OCI-LY7 (cell line): ENCODE results near the gene MARCHF4. TPM values are rescaled to one million over a fixed set of nuclear protein-coding genes. Genes with fewer than 3 reads are reported as not detected.

ENCODE experiments used
- BruUV-seq: library from RNA; stranded (reverse); fragments of 400-500 nt; replicated peaks from 2 replicates; lab custom pipeline; 2021; lab: Mats Ljungman, UMichigan
- CTCF ChIA-PET: fragments of 300-600 bp; sonication (Branson Sonifier 250); formaldehyde crosslinking; loops from one replicate; lab custom pipeline; 2022; ENCODE audit warnings: antibody characterized with exemption; ENCODE audit not compliant: unreplicated experiment; lab: Charles Lee
- POLR2A ChIA-PET: fragments of 300-600 bp; sonication (Branson Sonifier 250); formaldehyde crosslinking; loops from one replicate; lab custom pipeline; 2022; ENCODE audit warnings: antibody characterized with exemption; lab: Charles Lee
- DNase-seq: peaks from one replicate; pipeline ENCODE4 v3.0.0-alpha.2; 2015; ENCODE audit warnings: low spot score
- H2AFZ ChIP-seq: fragments of 200-600 bp; sonication (generic), shearing (Covaris generic); 2 replicates; pipeline ENCODE4 v1.6.1; 2014; ENCODE audit warnings: mild to moderate bottlenecking, antibody characterized with exemption, low read length, moderate library complexity
- H3K27ac ChIP-seq: fragments of 200-600 bp; sonication (generic); 2 replicates; pipeline ENCODE4 v1.5.1; 2014; ENCODE audit warnings: mixed run types, low read depth, mild to moderate bottlenecking, moderate library complexity, low read length, inconsistent platforms; ENCODE audit not compliant: poor library complexity, severe bottlenecking
- H3K36me3 ChIP-seq: fragments of 200-600 bp; sonication (generic); 2 replicates; pipeline ENCODE4 v1.6.1; 2014; ENCODE audit warnings: mild to moderate bottlenecking, antibody characterized with exemption, low read length, moderate library complexity, mixed read lengths; ENCODE audit not compliant: insufficient read depth
- H3K4me1 ChIP-seq: fragments of 200-600 bp; sonication (generic); 2 replicates; pipeline ENCODE4 v1.5.1; 2014; ENCODE audit warnings: mild to moderate bottlenecking, low read length; ENCODE audit not compliant: insufficient read depth, poor library complexity, severe bottlenecking
- H3K4me2 ChIP-seq: fragments of 200-600 bp; sonication (generic); 2 replicates; pipeline ENCODE4 v1.6.1; 2014; ENCODE audit warnings: mild to moderate bottlenecking, low read length
- H3K4me3 ChIP-seq: fragments of 200-600 bp; sonication (generic); 2 replicates; pipeline ENCODE4 v1.5.1; 2014; ENCODE audit warnings: mild to moderate bottlenecking, low read depth, low read length; ENCODE audit not compliant: poor library complexity, severe bottlenecking
- H3K79me2 ChIP-seq: fragments of 200-600 bp; sonication (generic); 2 replicates; pipeline ENCODE4 v1.6.1; 2016; ENCODE audit warnings: low read depth, mild to moderate bottlenecking, low read length, moderate library complexity, mixed read lengths; ENCODE audit not compliant: insufficient read depth
- H3K9me2 ChIP-seq: fragments of 200-600 bp; sonication (generic); 2 replicates; pipeline ENCODE4 v1.6.1; 2016; ENCODE audit warnings: mild to moderate bottlenecking, low read length, mixed read lengths; ENCODE audit not compliant: insufficient read depth
- H3K9me3 ChIP-seq: fragments of 200-600 bp; sonication (generic); 2 replicates; pipeline ENCODE4 v1.6.1; 2014; ENCODE audit warnings: mild to moderate bottlenecking, mixed run types, low read length, mixed read lengths
- H4K20me1 ChIP-seq: fragments of 200-600 bp; sonication (generic); 2 replicates; pipeline ENCODE4 v1.6.1; 2014; ENCODE audit warnings: mild to moderate bottlenecking, antibody characterized with exemption, low read length, moderate library complexity, mixed read lengths; ENCODE audit not compliant: insufficient read depth
- CTCF ChIP-seq: fragments of 200-600 bp; sonication (generic); conservative IDR thresholded peaks from 2 replicates; pipeline ENCODE4 v1.5.1; 2014; ENCODE audit warnings: mild to moderate bottlenecking, antibody characterized with exemption, low read length, moderate library complexity, mixed read lengths
- EZH2phosphoT487 ChIP-seq: fragments of 200-600 bp; sonication (generic); IDR thresholded peaks from 2 replicates; pipeline ENCODE4 v1.6.1; 2018; ENCODE audit warnings: low read depth, borderline replicate concordance, mild to moderate bottlenecking, mixed run types, antibody characterized with exemption, low read length, moderate library complexity, mixed read lengths
- intact Hi-C: fragments of 100-400 bp; cut with micrococcal nuclease; formaldehyde crosslinking; loops from one replicate; pipeline ENCODE4 v1.10.0; 2022; ENCODE audit not compliant: unreplicated experiment
- total RNA-seq, 2 experiments: library from RNA; depleted of rRNA in 1 of 2; stranded (reverse); fragments of >200 nt in 1 of 2; shearing (Covaris generic) in 1 of 2; gene quantifications; 2 replicates each; pipeline ENCODE4 v1.2.3, GENCODE V29; 2014 to 2022

Gene MARCHF4
- total RNA-seq, 2 experiments from 2014 or later = not detected

GRCh38 chr2:216408426-216409290, 36.4 kb upstream of the MARCHF4 start:
- Histone ChIP-seq H3K4me2 (no peak overlapping the region), H4K20me1 (no peaks in the 10 kb centered on the region), H3K9me2 (no peaks in the 10 kb centered on the region), H3K9me3 (no peaks in the 10 kb centered on the region), H3K4me3 (no peak overlapping the region), H2AFZ (peak overlapping the region; percentile 36; the same call in 1 of the 2 replicates), H3K27ac (no peak overlapping the region), H3K36me3 (no peaks in the 10 kb centered on the region), H3K4me1 (peaks cover 18% of the 10 kb centered on the region), H3K79me2 (no peaks in the 10 kb centered on the region; the same call in 1 of the 2 replicates)
- intact Hi-C loops = no loop called here
- no TSS peak for BruUV-seq
- TF ChIP-seq EZH2phosphoT487 = no peak
- TF ChIP-seq CTCF = peak; percentile 42
- ChIA-PET POLR2A (no interaction called here), CTCF (no interaction called here)
- peak; percentile 13 for DNase-seq

- no peak for DNase-seq
- Histone ChIP-seq H3K9me3 (no peaks in the 10 kb centered on the region), H3K79me2 (no peaks in the 10 kb centered on the region), H4K20me1 (no peaks in the 10 kb centered on the region), H3K36me3 (no peaks in the 10 kb centered on the region), H3K27ac (no peak overlapping the region), H3K4me2 (no peak overlapping the region), H3K4me1 (peaks cover 17% of the 10 kb centered on the region), H2AFZ (no peak overlapping the region; the same call in 1 of the 2 replicates), H3K9me2 (no peaks in the 10 kb centered on the region), H3K4me3 (no peak overlapping the region)
- BruUV-seq = no TSS peak
- no peak for TF ChIP-seq EZH2phosphoT487
- no peak for TF ChIP-seq CTCF
- intact Hi-C loops = no loop called here
- ChIA-PET POLR2A (no interaction called here), CTCF (no interaction called here)
Observed at GRCh38 chr2:216406826-216407225, 34.5 kb upstream of the MARCHF4 start.

GRCh38 chr2:216405588-216405987, 33.3 kb upstream of the MARCHF4 start:
- Histone ChIP-seq H3K4me2 (no peak overlapping the region), H3K27ac (no peak overlapping the region), H2AFZ (no peak overlapping the region), H4K20me1 (no peaks in the 10 kb centered on the region), H3K36me3 (no peaks in the 10 kb centered on the region), H3K9me2 (no peaks in the 10 kb centered on the region), H3K4me3 (no peak overlapping the region), H3K79me2 (no peaks in the 10 kb centered on the region), H3K9me3 (no peaks in the 10 kb centered on the region), H3K4me1 (peaks cover 5% of the 10 kb centered on the region)
- CTCF ChIA-PET = no interaction called here
- TF ChIP-seq EZH2phosphoT487 (no peak), CTCF (no peak)
- intact Hi-C loops = no loop called here
- POLR2A ChIA-PET = interaction anchor here (0.5 to 1.8 kb wide), 3 partner anchors 9 to 1596 kb away, joined by 3 to 5 read pairs (median 4); partner anchors contain the start of gene BARD1
- DNase-seq = no peak
- no TSS peak for BruUV-seq
